B cell (primary cell): Measurements from ENCODE around the gene DTX4. TPM values are rescaled to one million over a fixed set of nuclear protein-coding genes. Genes with fewer than 3 reads are reported as not detected.

Experiments
- ATAC-seq: fragments of 200-7000 bp; cut with Tn5 transposase; one replicate; pipeline ENCODE4 v1.10.0; 2021; ENCODE audit warnings: low read depth, mild to moderate bottlenecking, moderate number of reproducible peaks, moderate library complexity
- CTCF ChIA-PET: fragments of 350-600 bp; sonication (Branson Sonifier 250); formaldehyde crosslinking; loops from one replicate; lab custom pipeline; 2021; ENCODE audit warnings: antibody characterized with exemption, inconsistent platforms; lab: Charles Lee
- POLR2A ChIA-PET: fragments of 350-600 bp; sonication (Branson Sonifier 250); formaldehyde crosslinking; loops from one replicate; lab custom pipeline; 2021; ENCODE audit warnings: antibody characterized with exemption; lab: Charles Lee
- DNase-seq: peaks from one replicate; pipeline ENCODE4 v3.0.0; 2013
- H2AFZ ChIP-seq: 2 replicates; pipeline ENCODE4 v1.6.1; 2012; ENCODE audit warnings: mild to moderate bottlenecking, low read depth, low read length; ENCODE audit not compliant: insufficient read depth, poor library complexity, severe bottlenecking
- H3K27ac ChIP-seq, 2 donors: 1 replicate in 1 of 2; 2 replicates in 1 of 2; pipeline ENCODE4 v1.5.1; 2012 to 2013; ENCODE audit warnings: low read length in 2 of 2, mild to moderate bottlenecking in 2 of 2, moderate library complexity in 1 of 2
- H3K27me3 ChIP-seq, 4 experiments: fragments of 200-600 bp in 1 of 4; sonication (generic) in 1 of 4; replicated peaks in 1 of 4; 1 replicate in 2 of 4; 2 replicates in 2 of 4; pipeline versions ENCODE4 v1.6.1 to v1.7.0; 2013 to 2016; ENCODE audit warnings: low read length in 3 of 4, mild to moderate bottlenecking in 2 of 4, mixed read lengths in 1 of 4, moderate library complexity in 1 of 4; ENCODE audit not compliant: insufficient read depth in 4 of 4, control insufficient read depth in 3 of 4; ENCODE audit errors: control extremely low read depth in 1 of 4
- H3K36me3 ChIP-seq, 2 experiments: replicated peaks in 1 of 2; 1 replicate in 1 of 2; 2 replicates in 1 of 2; pipeline versions ENCODE4 v1.6.1 to v1.7.1; 2013; ENCODE audit warnings: low read length in 1 of 2; ENCODE audit not compliant: insufficient read depth in 2 of 2, control insufficient read depth in 1 of 2; ENCODE audit errors: control extremely low read depth in 1 of 2, extremely low read depth in 1 of 2
- H3K4me1 ChIP-seq, 2 donors: fragments of 200-600 bp in 1 of 2; sonication (generic) in 1 of 2; 1 replicate in 1 of 2; 2 replicates in 1 of 2; pipeline versions ENCODE4 v1.5.1 to v1.6.1; 2013 to 2017; ENCODE audit warnings: low read length in 2 of 2; ENCODE audit not compliant: control insufficient read depth in 2 of 2, insufficient read depth in 2 of 2
- H3K4me2 ChIP-seq: replicated peaks from 2 replicates; pipeline ENCODE3; 2012; ENCODE audit warnings: mild to moderate bottlenecking, low read depth, low read length; ENCODE audit not compliant: poor library complexity, severe bottlenecking
- H3K4me3 ChIP-seq, 5 experiments: fragments of 200-600 bp in 1 of 5; sonication (generic) in 1 of 5; 1 replicate in 3 of 5; 2 replicates in 2 of 5; pipeline versions ENCODE4 v1.5.1 to v1.7.0; 2011 to 2016; ENCODE audit warnings: low read length in 4 of 5, mild to moderate bottlenecking in 4 of 5, low read depth in 2 of 5, control low read depth in 1 of 5, moderate library complexity in 1 of 5; ENCODE audit not compliant: insufficient read depth in 1 of 5; ENCODE audit errors: control extremely low read depth in 1 of 5, extremely low read depth in 1 of 5
- H3K79me2 ChIP-seq: fragments of 200-600 bp; sonication (generic); one replicate; pipeline ENCODE4 v1.6.0; 2016; ENCODE audit warnings: low read length; ENCODE audit not compliant: control insufficient read depth, insufficient read depth
- H3K9ac ChIP-seq: fragments of 200-600 bp; sonication (generic); 2 replicates; pipeline ENCODE4 v1.6.1; 2017; ENCODE audit warnings: mild to moderate bottlenecking, low read length, moderate library complexity
- H3K9me3 ChIP-seq, 3 donors: one replicate each; pipeline versions ENCODE4 v1.6.1 to v1.7.1; 2013; ENCODE audit warnings: low read length in 2 of 3; ENCODE audit not compliant: control insufficient read depth in 2 of 3, insufficient read depth in 1 of 3; ENCODE audit errors: control extremely low read depth in 1 of 3
- H4K20me1 ChIP-seq: 2 replicates; pipeline ENCODE4 v1.6.0; 2012; ENCODE audit warnings: mild to moderate bottlenecking, low read length; ENCODE audit not compliant: insufficient read depth, control insufficient read depth, poor library complexity, severe bottlenecking
- H3K27ac Mint-ChIP-seq: one replicate; pipeline ENCODE4 v1.8.0; 2021; ENCODE audit warnings: mixed read lengths
- H3K27me3 Mint-ChIP-seq: one replicate; pipeline ENCODE4 v1.8.0; 2021; ENCODE audit warnings: mixed read lengths
- H3K4me1 Mint-ChIP-seq: one replicate; pipeline ENCODE4 v1.8.0; 2021; ENCODE audit warnings: mixed read lengths
- H3K4me3 Mint-ChIP-seq: one replicate; pipeline ENCODE4 v1.8.0; 2021; ENCODE audit warnings: mixed read lengths
- H3K9me3 Mint-ChIP-seq: one replicate; pipeline ENCODE4 v1.8.0; 2022; ENCODE audit warnings: mixed read lengths; ENCODE audit not compliant: insufficient read depth
- CTCF ChIP-seq: fragments of 200-600 bp; IDR thresholded peaks from one replicate; pipeline ENCODE4 v1.8.0; 2022; ENCODE audit warnings: antibody characterized with exemption, mild to moderate bottlenecking
- EZH2 ChIP-seq: IDR thresholded peaks from 2 replicates; pipeline ENCODE4 v1.6.1; 2012; ENCODE audit warnings: borderline replicate concordance, low read depth, mild to moderate bottlenecking, moderate library complexity, low read length; ENCODE audit not compliant: insufficient read depth, poor library complexity, severe bottlenecking
- WGBS: methylation state at CpG from one replicate; pipeline ENCODE4 v1.1.5; 2013; ENCODE audit warnings: missing lambda C conversion rate; ENCODE audit not compliant: insufficient coverage; 5-methylcytosine and 5-hydroxymethylcytosine counted together
- intact Hi-C: fragments of 100-400 bp; cut with micrococcal nuclease; formaldehyde crosslinking; loops from one replicate; pipeline ENCODE4 v1.10.0; 2022
- polyA plus RNA-seq: library from polyadenylated mRNA; depleted of rRNA; stranded (reverse); fragments of >200 nt; gene quantifications from 2 replicates; pipeline ENCODE4 v1.2.3, GENCODE V29; 2012
- total RNA-seq, 2 donors: library from RNA; stranded (reverse); fragments of 120-200 nt in 1 of 2; gene quantifications; 1 replicate in 1 of 2; 2 replicates in 1 of 2; pipeline versions ENCODE4 v1.2.3 to v1.2.4, GENCODE V29; 2013 to 2022

DTX4 gene
- total and polyA plus RNA-seq, 2 donors (not counting 1 experiment from before 2014, with no cell fraction given), result 11.7 to 43.3 TPM

GRCh38 chr11:59141191-59141590 lies 30.7 kb upstream of the DTX4 start:
- Mint-ChIP-seq H3K9me3 (no peaks in the 10 kb centered on the region), H3K27ac (peak overlapping the region; percentile 60), H3K4me1 (peaks cover 53% of the 10 kb centered on the region), H3K4me3 (peak overlapping the region; percentile 97), H3K27me3 (no peaks in the 10 kb centered on the region)
- Histone ChIP-seq H3K36me3 (peaks cover 2 to 10% of the 10 kb centered on the region in 2 experiments), H3K79me2 (peaks cover 47% of the 10 kb centered on the region), H3K4me1 (peaks cover 26 to 33% of the 10 kb centered on the region in 2 donors), H3K27ac (peak overlapping the region in 1 of 2 donors; percentile 90), H3K4me3 (no peak overlapping the region), H2AFZ (no peak overlapping the region), H3K27me3 (no peaks in the 10 kb centered on the region), H3K9me3 (no peaks in the 10 kb centered on the region), H4K20me1 (no peaks in the 10 kb centered on the region), H3K9ac (no peak overlapping the region), H3K4me2 (peak overlapping the region; percentile 96)
- WGBS, result 58% methylated on average over 2 of the region's 4 CpGs
- DNase-seq, result no peak
- ChIA-PET POLR2A (no interaction called here), CTCF (interaction anchor here (0.8 to 3.8 kb wide), 8 partner anchors 11 to 488 kb away, joined by 3 to 94 read pairs (median 4); partner anchors contain the start of gene DTX4)
- TF ChIP-seq CTCF, result no peak
- TF ChIP-seq EZH2, result no peak
- intact Hi-C loops, result loop anchor here (5.0 kb wide), 2 partner anchors 289 to 1474 kb away; partner anchors contain the start of gene ZDHHC5
- ATAC-seq, result no peak
